Frontal cortex (tissue), 1 donor: ENCODE data around the gene EBPL. TPM values are rescaled to one million over a fixed set of nuclear protein-coding genes. Genes with fewer than 3 reads are reported as not detected.

Source experiments
- total RNA-seq: library from RNA; depleted of rRNA; stranded (reverse); fragments of >200 nt; gene quantifications from one replicate; pipeline ENCODE4 v1.2.3, GENCODE V29; 2014

The EBPL gene
- total RNA-seq, 1 donor from 2014 or later, result 44.8 TPM

Other genes with a start within 250 kb of the EBPL start
- gene CAB39L, start 247.4 kb downstream of the EBPL start, total RNA-seq, result 43.2 TPM
- 16.7 TPM for gene SETDB2, start 247.2 kb downstream of the EBPL start, total RNA-seq
- gene PHF11, start 195.5 kb downstream of the EBPL start, total RNA-seq, result 3.7 TPM
- gene RCBTB1, start 105.9 kb downstream of the EBPL start, total RNA-seq, result 15.5 TPM
- under 0.01 TPM for gene ARL11, start 63.0 kb downstream of the EBPL start, total RNA-seq
- 66.9 TPM for gene KPNA3, start 101.2 kb upstream of the EBPL start, total RNA-seq
- gene SPRYD7, start 244.9 kb upstream of the EBPL start, total RNA-seq, result 12.6 TPM